Fibroblast of villous mesenchyme (primary cell): ENCODE data around the gene ZNF844. TPM values are rescaled to one million over a fixed set of nuclear protein-coding genes. Genes with fewer than 3 reads are reported as not detected.
"Not testable (repeated sequence)": the region's sequence is repeated elsewhere in the genome, so short reads cannot be mapped to it uniquely, and the experiment has no call there.

Experiments used
- DNase-seq: peaks from one replicate; pipeline ENCODE4 v3.0.0-alpha.2; 2010; ENCODE audit warnings: low read depth
- H3K4me3 ChIP-seq: 2 replicates; pipeline ENCODE4 v1.5.1; 2011; ENCODE audit warnings: low read depth, mild to moderate bottlenecking, low read length
- total RNA-seq: library from RNA; depleted of rRNA; stranded (reverse); fragments of >200 nt; gene quantifications from 2 replicates; pipeline ENCODE4 v1.2.3, GENCODE V29; 2012
- TF ChIP-seq, protein P1 (sequence below): IDR thresholded peaks from 2 replicates; pipeline ENCODE4 v1.5.1; 2012; ENCODE audit warnings: low read depth, mild to moderate bottlenecking, low read length; ENCODE audit not compliant: insufficient read depth

Gene ZNF844
- total RNA-seq, 1 donor = 1.7 TPM

DNA sequence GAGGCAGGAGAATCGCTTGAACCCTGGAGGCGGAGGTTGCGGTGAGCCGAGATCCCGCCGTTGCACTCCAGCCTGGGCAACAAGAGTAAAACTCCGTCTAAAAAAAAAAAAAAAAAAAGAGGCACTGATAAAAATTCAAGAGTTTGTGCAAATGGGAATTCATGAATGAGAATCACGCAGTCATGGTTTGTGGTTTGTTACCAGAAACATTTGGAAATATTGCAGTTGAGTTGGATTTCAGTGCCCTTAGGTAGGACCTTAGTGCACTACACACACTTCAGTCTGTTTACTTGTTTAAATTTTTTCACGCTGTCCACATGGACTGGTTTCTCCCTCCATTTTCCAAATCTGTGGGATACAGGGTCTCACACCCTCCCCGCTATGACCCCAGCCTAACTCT is 28.4 kb downstream of the ZNF844 start:
- H3K4me3 ChIP-seq = peak overlapping the region; percentile 84
- peak; percentile 26 for DNase-seq
- TF ChIP-seq, protein P1, sequence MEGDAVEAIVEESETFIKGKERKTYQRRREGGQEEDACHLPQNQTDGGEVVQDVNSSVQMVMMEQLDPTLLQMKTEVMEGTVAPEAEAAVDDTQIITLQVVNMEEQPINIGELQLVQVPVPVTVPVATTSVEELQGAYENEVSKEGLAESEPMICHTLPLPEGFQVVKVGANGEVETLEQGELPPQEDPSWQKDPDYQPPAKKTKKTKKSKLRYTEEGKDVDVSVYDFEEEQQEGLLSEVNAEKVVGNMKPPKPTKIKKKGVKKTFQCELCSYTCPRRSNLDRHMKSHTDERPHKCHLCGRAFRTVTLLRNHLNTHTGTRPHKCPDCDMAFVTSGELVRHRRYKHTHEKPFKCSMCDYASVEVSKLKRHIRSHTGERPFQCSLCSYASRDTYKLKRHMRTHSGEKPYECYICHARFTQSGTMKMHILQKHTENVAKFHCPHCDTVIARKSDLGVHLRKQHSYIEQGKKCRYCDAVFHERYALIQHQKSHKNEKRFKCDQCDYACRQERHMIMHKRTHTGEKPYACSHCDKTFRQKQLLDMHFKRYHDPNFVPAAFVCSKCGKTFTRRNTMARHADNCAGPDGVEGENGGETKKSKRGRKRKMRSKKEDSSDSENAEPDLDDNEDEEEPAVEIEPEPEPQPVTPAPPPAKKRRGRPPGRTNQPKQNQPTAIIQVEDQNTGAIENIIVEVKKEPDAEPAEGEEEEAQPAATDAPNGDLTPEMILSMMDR = no peak

- TF ChIP-seq, protein P1 = no peak
- DNase-seq = no peak
Observed at GRCh38 chr19:12093777-12094176, 29.2 kb downstream of the ZNF844 start.

DNA sequence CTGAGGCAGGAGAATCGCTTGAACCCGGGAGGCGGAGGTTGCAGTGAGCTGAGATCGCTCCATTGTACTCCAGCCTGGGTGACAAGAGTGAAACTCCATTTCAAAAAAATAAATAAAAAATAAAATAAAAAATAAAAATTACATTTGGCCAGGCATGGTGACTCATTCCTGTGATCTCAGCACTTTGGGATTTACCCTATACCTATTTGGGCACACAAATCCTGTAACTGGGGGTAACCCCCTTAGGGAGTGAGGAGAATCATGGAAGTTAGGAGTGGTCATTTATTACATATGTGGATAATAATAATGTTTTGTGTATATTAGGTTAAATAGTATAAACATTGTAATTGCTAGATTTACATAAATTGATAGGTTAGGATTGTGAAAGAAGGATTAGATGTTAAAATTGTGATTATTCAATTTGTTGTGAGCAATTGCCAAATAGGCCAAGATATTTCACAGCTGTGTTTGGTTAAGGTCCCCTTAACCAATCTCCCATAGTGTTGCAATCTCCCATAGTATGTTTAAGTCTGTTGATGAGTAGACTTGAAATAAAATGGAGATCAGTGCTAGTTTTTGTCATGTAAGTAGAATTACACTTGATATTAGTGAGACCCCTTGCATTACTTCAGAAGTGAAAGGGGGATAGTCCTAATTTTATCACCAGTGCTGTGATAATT is 30.7 kb downstream of the ZNF844 start:
- TF ChIP-seq, protein P1 = no peak
- H3K4me3 ChIP-seq = no peak overlapping the region
- peak; percentile 68 for DNase-seq

More at GRCh38 chr19:12093777-12094176, 29.2 kb downstream of the ZNF844 start:
- H3K4me3 ChIP-seq = no peak overlapping the region

- DNase-seq = no peak
- H3K4me3 ChIP-seq = no peak overlapping the region
- TF ChIP-seq, protein P1 = no peak
Observed at GRCh38 chr19:12098040-12098439, 33.5 kb downstream of the ZNF844 start.

DNA sequence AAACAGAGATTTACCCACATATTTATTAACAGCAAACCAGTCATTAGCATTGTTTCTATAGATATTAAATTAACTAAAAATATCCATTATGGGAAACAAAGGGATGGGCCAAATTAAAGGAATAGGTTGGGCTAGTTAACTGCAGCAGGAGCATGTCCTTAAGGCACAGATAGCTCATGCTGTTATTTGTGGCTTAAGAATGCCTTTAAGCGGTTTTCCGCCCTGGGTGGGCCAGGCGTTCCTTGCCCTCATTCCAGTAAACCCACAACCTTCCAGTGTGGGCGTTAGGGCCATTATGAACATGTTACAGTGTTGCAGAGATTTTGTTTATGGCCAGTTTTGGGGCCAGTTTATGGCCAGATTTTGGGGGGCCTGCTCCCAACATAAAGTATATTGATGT is 39.4 kb downstream of the ZNF844 start:
- not testable (repeated sequence) for H3K4me3 ChIP-seq, DNase-seq

DNA sequence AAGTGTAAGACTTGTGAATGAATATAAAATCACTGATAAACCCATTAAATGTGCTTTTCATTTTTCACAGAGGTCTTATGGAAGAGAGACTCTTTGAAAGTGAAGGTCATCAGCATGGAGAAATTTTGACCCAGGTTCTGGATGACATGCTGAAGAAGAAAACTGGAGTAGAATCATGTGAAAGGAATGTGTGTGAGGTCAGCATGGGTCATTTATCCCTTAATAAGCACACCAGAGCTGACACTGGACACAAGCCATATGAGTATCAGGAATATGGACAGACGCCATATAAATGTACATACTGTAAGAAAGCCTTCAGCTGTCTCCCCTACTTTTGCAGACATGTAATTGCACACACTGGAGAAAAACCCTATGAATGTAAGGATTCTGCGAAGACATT is 46.6 kb downstream of the ZNF844 start:
- no peak for DNase-seq
- TF ChIP-seq, protein P1 = no peak

GRCh38 chr19:12111943-12112637 is 47.6 kb downstream of the ZNF844 start:
- TF ChIP-seq, protein P1 = no peak
- no peak for DNase-seq
- H3K4me3 ChIP-seq = no peak overlapping the region

More for the DNA sequence above, 46.6 kb downstream of the ZNF844 start:
- H3K4me3 ChIP-seq = no peak overlapping the region
